Measurements from ENCODE around the gene GTF2A1.

GTF2A1 gene

DNA sequence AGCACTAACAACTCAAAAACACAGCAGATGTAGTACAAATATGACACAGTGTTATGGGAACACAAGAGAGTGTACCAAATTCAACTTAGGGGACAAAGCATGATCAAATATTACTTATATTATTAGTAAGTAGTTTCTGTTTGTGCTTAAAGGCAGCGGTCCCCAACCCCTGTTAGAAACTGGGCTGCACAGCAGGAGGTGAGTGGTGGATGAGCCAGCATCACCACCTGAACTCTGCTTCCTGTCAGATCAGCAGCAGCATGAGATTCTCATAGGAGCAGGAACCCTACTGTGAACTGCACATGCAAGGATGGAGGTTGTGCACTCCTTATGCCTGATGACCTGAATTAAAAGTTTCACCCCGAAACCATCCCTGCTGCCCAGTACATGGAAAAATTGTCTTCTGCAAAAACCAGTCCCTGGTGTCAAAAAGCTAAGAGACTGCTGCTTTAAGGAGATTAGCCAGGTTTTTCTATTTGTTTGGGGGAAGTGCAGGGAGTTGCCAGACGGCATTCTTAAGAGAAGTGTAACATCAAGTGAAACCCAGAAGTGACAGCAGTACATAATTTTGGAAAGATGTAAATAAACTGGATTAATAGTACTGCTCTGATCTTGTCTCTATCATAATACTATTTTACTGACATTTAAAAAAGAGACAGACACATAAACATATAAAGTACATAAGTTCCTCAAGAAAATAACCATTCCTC lies 26.7 kb downstream of the GTF2A1 start:
- in situ Hi-C loops (cut with MboI; ENCODE audit: low sequenced_read_pairs, unreplicated experiment) = no loop called here
- DNase-seq (ENCODE audit: low spot score) = no peak
- TF ChIP-seq, protein P1, sequence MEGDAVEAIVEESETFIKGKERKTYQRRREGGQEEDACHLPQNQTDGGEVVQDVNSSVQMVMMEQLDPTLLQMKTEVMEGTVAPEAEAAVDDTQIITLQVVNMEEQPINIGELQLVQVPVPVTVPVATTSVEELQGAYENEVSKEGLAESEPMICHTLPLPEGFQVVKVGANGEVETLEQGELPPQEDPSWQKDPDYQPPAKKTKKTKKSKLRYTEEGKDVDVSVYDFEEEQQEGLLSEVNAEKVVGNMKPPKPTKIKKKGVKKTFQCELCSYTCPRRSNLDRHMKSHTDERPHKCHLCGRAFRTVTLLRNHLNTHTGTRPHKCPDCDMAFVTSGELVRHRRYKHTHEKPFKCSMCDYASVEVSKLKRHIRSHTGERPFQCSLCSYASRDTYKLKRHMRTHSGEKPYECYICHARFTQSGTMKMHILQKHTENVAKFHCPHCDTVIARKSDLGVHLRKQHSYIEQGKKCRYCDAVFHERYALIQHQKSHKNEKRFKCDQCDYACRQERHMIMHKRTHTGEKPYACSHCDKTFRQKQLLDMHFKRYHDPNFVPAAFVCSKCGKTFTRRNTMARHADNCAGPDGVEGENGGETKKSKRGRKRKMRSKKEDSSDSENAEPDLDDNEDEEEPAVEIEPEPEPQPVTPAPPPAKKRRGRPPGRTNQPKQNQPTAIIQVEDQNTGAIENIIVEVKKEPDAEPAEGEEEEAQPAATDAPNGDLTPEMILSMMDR (IDR thresholded peaks at IDR 0.05; ENCODE audit: borderline replicate concordance, control extremely low read depth, extremely low read depth, insufficient read depth, missing control alignments) = no peak

DNA sequence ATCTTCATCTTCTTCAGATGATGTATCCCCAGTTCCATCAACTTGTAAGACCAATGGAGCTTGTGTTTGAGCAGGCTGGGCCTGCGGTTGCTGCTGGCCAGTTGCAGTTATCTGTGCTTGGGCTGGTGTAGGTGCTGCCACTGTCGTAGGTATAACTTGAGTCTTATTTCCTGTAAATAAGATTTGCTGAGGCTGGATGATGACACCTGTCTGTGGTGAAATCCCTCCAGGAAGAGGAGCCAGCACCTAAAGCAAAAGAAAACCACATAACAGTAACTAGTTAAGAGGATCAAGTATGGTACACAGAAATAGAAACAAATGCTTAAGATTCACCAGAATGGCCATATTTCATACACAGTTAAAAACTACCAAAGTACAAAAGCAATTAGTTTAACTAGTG lies 28.2 kb downstream of the GTF2A1 start:
- in situ Hi-C loops (cut with MboI; ENCODE audit: low sequenced_read_pairs, unreplicated experiment) = no loop called here
- TF ChIP-seq, protein P1 (IDR thresholded peaks at IDR 0.05; ENCODE audit: borderline replicate concordance, control extremely low read depth, extremely low read depth, insufficient read depth, missing control alignments) = no peak
- no peak for DNase-seq (ENCODE audit: low spot score)

DNA sequence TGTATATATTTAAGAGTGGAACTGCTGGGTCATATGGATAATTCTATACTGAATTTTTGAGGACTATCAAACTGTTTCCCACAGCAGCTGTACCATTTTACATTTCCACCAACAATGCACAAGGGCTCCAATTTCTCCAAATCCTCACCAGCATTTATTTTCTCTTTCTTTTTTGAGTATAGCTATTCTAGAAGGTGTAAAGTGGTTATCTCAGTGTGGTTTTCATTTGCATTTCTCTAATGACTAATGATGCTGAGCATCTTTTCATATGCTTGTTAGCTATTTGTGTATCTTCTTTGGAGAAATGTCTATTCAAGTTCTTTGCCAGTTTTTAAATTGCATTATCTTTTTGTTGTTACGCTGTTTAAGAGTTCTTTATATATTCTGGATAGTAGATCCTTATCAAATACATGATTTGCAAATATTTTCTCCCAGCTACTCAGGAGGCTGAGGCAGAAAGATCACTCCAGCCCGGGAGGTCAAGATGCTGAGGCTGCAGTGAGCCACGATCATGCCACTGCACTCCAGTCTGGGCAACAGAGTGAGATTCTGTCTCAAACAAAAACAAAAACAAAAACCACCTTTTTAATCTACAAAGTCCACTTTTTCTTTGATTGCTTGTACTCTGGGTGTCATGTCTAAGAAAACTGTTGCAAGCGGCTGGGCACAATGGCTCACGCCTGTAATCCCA lies 32.8 kb downstream of the GTF2A1 start:
- in situ Hi-C loops (cut with MboI; ENCODE audit: low sequenced_read_pairs, unreplicated experiment) = no loop called here
- DNase-seq (ENCODE audit: low spot score) = no peak
- TF ChIP-seq, protein P1 (IDR thresholded peaks at IDR 0.05; ENCODE audit: borderline replicate concordance, control extremely low read depth, extremely low read depth, insufficient read depth, missing control alignments) = no peak

DNA sequence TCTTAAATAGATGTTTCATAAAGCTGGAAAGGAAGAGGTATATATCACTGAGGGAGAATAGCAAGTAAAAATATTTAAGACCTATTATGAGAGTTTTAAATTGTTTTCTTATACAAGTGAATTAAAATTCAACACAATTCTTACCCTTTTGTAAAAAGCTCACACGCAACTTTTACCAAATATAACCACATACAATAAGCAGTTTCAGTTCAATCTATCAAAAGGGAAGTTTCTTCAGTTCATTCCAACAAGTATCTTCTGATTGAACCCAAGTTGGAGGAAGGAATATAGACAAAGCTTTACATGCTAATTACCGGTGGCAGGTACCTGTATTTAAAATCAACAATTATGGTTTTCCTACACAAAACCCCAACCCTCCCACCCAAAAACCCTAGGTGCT lies 41.1 kb downstream of the GTF2A1 start:
- in situ Hi-C loops (cut with MboI; ENCODE audit: low sequenced_read_pairs, unreplicated experiment) = no loop called here
- TF ChIP-seq, protein P1 (IDR thresholded peaks at IDR 0.05; ENCODE audit: borderline replicate concordance, control extremely low read depth, extremely low read depth, insufficient read depth, missing control alignments) = no peak
- DNase-seq (ENCODE audit: low spot score) = no peak

DNA sequence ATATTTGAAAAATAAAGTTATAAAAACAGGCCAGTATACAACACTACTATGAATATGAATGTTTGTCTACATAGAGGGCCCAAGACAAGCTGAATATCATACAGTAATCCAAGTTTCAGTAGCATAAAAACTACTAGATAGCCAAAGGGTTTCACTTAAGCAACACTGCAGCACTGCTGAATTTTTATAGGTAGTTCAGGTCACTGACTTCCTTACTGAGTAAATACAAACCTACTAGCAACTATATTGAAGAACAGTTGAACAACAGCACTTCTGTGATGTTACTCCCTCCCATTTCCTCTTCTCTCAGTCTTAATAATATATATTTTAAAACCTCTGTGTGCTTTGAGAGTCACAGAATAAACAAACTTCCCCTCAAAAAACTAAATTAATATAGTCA lies 42.7 kb downstream of the GTF2A1 start:
- in situ Hi-C loops (cut with MboI; ENCODE audit: low sequenced_read_pairs, unreplicated experiment) = no loop called here
- DNase-seq (ENCODE audit: low spot score) = no peak
- TF ChIP-seq, protein P1 (IDR thresholded peaks at IDR 0.05; ENCODE audit: borderline replicate concordance, control extremely low read depth, extremely low read depth, insufficient read depth, missing control alignments) = no peak

DNA sequence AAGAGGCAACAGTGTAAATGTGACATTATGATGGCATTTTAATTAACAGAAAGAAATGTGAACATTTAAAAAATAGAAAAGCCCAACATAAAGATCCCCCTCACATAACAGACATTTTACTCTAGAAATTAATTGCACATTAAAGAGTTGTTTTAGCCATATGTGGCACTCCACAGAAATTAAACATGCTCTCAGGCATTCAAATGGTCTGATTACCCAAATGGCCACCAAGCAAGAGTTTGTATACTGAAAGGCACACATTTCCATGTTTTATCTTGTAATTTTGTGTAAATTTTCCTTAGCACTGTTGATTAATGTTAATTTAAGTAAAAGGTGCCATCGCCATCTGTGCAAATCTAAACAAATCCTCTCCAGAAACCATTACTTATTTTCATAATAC lies 43.5 kb downstream of the GTF2A1 start:
- in situ Hi-C loops (cut with MboI; ENCODE audit: low sequenced_read_pairs, unreplicated experiment) = no loop called here
- TF ChIP-seq, protein P1 (IDR thresholded peaks at IDR 0.05; ENCODE audit: borderline replicate concordance, control extremely low read depth, extremely low read depth, insufficient read depth, missing control alignments) = no peak
- no peak for DNase-seq (ENCODE audit: low spot score)
